ENCODE measurements around the gene TYW5. TPM values are rescaled to one million over a fixed set of nuclear protein-coding genes. Genes with fewer than 3 reads are reported as not detected.

Gene TYW5
- total and polyA plus RNA-seq, 2 experiments from 2014 or later, result 5.0 to 14.6 TPM

DNA sequence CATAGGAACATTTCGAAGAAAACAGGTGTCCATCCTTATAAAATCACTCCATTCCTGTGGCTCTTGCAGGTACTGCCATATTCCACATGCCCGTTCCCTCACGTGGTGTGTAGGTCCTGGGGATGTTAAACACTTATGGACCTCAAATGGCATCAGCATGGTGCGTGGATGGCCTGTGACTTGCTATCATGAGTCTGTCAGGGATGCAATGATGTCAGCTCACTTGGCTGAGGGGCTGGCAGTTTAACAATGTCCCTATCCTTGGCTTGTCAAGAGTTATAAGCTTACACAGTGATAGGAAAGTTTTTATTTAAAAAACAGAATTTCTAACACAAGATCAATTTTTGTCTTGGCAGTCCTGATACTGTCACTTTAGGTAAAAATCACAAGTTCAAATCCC is 28.9 kb upstream of the TYW5 start:
- H3K79me2 ChIP-seq, result no peaks in the 10 kb centered on the region
- H3K9me2 ChIP-seq (replicated peaks; ENCODE audit: insufficient read depth), result no peaks in the 10 kb centered on the region
- no peak overlapping the region for H3K4me2 ChIP-seq
- DNase-seq (ENCODE audit: low spot score), result no peak
- H3K4me3 ChIP-seq, result no peak overlapping the region
- H3K9me3 ChIP-seq (ENCODE audit: low read depth), result no peaks in the 10 kb centered on the region
- TF ChIP-seq EZH2 (IDR thresholded peaks at IDR 0.05; ENCODE audit: borderline replicate concordance) (no peak), EZH2phosphoT487 (IDR thresholded peaks at IDR 0.05; ENCODE audit: low read depth, severe bottlenecking, unreplicated experiment) (no peak)
- TF ChIP-seq, protein P1, sequence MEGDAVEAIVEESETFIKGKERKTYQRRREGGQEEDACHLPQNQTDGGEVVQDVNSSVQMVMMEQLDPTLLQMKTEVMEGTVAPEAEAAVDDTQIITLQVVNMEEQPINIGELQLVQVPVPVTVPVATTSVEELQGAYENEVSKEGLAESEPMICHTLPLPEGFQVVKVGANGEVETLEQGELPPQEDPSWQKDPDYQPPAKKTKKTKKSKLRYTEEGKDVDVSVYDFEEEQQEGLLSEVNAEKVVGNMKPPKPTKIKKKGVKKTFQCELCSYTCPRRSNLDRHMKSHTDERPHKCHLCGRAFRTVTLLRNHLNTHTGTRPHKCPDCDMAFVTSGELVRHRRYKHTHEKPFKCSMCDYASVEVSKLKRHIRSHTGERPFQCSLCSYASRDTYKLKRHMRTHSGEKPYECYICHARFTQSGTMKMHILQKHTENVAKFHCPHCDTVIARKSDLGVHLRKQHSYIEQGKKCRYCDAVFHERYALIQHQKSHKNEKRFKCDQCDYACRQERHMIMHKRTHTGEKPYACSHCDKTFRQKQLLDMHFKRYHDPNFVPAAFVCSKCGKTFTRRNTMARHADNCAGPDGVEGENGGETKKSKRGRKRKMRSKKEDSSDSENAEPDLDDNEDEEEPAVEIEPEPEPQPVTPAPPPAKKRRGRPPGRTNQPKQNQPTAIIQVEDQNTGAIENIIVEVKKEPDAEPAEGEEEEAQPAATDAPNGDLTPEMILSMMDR (IDR thresholded peaks at IDR 0.05; ENCODE audit: poor library complexity), result no peak
- no peak overlapping the region for H2AFZ ChIP-seq
- H3K4me1 ChIP-seq (ENCODE audit: insufficient read depth), result peaks cover 26% of the 10 kb centered on the region
- H4K20me1 ChIP-seq (ENCODE audit: insufficient read depth, poor library complexity, severe bottlenecking), result no peaks in the 10 kb centered on the region
- H3K27me3 ChIP-seq, result no peaks in the 10 kb centered on the region
- H3K36me3 ChIP-seq (replicated peaks; ENCODE audit: insufficient read depth, low read depth), result no peaks in the 10 kb centered on the region
- WGBS (ENCODE audit: low lambda C conversion rate, missing lambda C conversion rate), result 80% methylated on average over 4 of the region's 4 CpGs
- no peak overlapping the region for H3K27ac ChIP-seq

DNA sequence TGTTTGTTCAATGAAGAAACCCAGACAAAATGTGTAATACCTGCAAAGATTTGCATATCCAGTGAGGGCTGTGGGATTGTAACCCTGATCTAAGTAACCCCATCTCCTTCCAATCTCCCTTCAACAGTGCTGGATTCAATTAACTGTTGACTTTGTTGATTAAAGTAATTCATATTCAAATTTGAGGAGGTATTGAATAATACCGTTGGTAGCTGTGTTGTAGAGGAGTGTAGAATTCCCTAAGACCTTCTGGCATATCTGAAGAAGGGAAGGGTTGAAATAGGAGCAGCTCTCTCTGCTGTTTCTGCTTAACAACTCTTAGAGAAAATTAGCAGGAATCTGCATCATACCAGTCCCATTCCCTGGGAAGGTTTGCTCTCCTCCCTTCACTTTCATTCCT is 28.2 kb upstream of the TYW5 start:
- Histone ChIP-seq H3K9me2 (replicated peaks; ENCODE audit: insufficient read depth) (no peaks in the 10 kb centered on the region), H3K79me2 (no peaks in the 10 kb centered on the region), H3K9me3 (ENCODE audit: low read depth) (no peaks in the 10 kb centered on the region), H3K4me3 (no peak overlapping the region), H4K20me1 (ENCODE audit: insufficient read depth, poor library complexity, severe bottlenecking) (no peaks in the 10 kb centered on the region), H3K36me3 (replicated peaks; ENCODE audit: insufficient read depth, low read depth) (no peaks in the 10 kb centered on the region), H3K4me1 (ENCODE audit: insufficient read depth) (peaks cover 25% of the 10 kb centered on the region), H3K4me2 (no peak overlapping the region), H2AFZ (no peak overlapping the region), H3K27me3 (no peaks in the 10 kb centered on the region), H3K27ac (no peak overlapping the region)
- no peak for TF ChIP-seq EZH2phosphoT487 (IDR thresholded peaks at IDR 0.05; ENCODE audit: low read depth, severe bottlenecking, unreplicated experiment)
- TF ChIP-seq, protein P1 (IDR thresholded peaks at IDR 0.05; ENCODE audit: poor library complexity), result no peak
- no peak for TF ChIP-seq EZH2 (IDR thresholded peaks at IDR 0.05; ENCODE audit: borderline replicate concordance)
- 32% methylated on average over 1 of the region's 1 CpG for WGBS (ENCODE audit: low lambda C conversion rate, missing lambda C conversion rate)
- DNase-seq (ENCODE audit: low spot score), result no peak

- Histone ChIP-seq H3K36me3 (replicated peaks; ENCODE audit: insufficient read depth, low read depth) (no peaks in the 10 kb centered on the region), H4K20me1 (ENCODE audit: insufficient read depth, poor library complexity, severe bottlenecking) (no peaks in the 10 kb centered on the region), H3K27ac (no peak overlapping the region), H3K9me3 (ENCODE audit: low read depth) (no peaks in the 10 kb centered on the region), H3K4me3 (no peak overlapping the region), H3K27me3 (no peaks in the 10 kb centered on the region), H3K9me2 (replicated peaks; ENCODE audit: insufficient read depth) (no peaks in the 10 kb centered on the region), H2AFZ (no peak overlapping the region), H3K4me2 (no peak overlapping the region), H3K4me1 (ENCODE audit: insufficient read depth) (peaks cover 24% of the 10 kb centered on the region), H3K79me2 (no peaks in the 10 kb centered on the region)
- TF ChIP-seq, protein P1 (IDR thresholded peaks at IDR 0.05; ENCODE audit: poor library complexity), result no peak
- TF ChIP-seq EZH2 (IDR thresholded peaks at IDR 0.05; ENCODE audit: borderline replicate concordance) (no peak), EZH2phosphoT487 (IDR thresholded peaks at IDR 0.05; ENCODE audit: low read depth, severe bottlenecking, unreplicated experiment) (no peak)
- WGBS (ENCODE audit: low lambda C conversion rate, missing lambda C conversion rate), result 78% methylated on average over 5 of the region's 5 CpGs
- DNase-seq (ENCODE audit: low spot score), result no peak
Observed at GRCh38 chr2:199982126-199982843, 27.0 kb upstream of the TYW5 start.
